ENCODE data around the gene C1orf53. TPM values are rescaled to one million over a fixed set of nuclear protein-coding genes. Genes with fewer than 3 reads are reported as not detected.
A peak's percentile ranks its signal among the peaks of the same experiment; 100 is the strongest.

C1orf53 gene
- total and polyA plus RNA-seq, 8 donors = 1.5 to 8.9 (median 3.1) TPM

GRCh38 chr1:197915260-197915861, 12.9 kb downstream of the C1orf53 start:
- TF ChIP-seq, protein P1, sequence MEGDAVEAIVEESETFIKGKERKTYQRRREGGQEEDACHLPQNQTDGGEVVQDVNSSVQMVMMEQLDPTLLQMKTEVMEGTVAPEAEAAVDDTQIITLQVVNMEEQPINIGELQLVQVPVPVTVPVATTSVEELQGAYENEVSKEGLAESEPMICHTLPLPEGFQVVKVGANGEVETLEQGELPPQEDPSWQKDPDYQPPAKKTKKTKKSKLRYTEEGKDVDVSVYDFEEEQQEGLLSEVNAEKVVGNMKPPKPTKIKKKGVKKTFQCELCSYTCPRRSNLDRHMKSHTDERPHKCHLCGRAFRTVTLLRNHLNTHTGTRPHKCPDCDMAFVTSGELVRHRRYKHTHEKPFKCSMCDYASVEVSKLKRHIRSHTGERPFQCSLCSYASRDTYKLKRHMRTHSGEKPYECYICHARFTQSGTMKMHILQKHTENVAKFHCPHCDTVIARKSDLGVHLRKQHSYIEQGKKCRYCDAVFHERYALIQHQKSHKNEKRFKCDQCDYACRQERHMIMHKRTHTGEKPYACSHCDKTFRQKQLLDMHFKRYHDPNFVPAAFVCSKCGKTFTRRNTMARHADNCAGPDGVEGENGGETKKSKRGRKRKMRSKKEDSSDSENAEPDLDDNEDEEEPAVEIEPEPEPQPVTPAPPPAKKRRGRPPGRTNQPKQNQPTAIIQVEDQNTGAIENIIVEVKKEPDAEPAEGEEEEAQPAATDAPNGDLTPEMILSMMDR (IDR thresholded peaks at IDR 0.05) = no peak
- no peaks in the 10 kb centered on the region for H3K36me3 ChIP-seq
- peaks cover 32 to 91% of the 10 kb centered on the region in 2 donors for H3K4me1 ChIP-seq
- intact Hi-C loops (cut with DNase I) = no loop called here
- H3K27me3 ChIP-seq = peaks cover 100% of the 10 kb centered on the region in 2 donors
- H3K4me3 ChIP-seq = no peak overlapping the region
- no peaks in the 10 kb centered on the region for H3K9me3 ChIP-seq
- DNase-seq = no peak
- no peak overlapping the region for H3K27ac ChIP-seq
- ATAC-seq = no peak

DNA sequence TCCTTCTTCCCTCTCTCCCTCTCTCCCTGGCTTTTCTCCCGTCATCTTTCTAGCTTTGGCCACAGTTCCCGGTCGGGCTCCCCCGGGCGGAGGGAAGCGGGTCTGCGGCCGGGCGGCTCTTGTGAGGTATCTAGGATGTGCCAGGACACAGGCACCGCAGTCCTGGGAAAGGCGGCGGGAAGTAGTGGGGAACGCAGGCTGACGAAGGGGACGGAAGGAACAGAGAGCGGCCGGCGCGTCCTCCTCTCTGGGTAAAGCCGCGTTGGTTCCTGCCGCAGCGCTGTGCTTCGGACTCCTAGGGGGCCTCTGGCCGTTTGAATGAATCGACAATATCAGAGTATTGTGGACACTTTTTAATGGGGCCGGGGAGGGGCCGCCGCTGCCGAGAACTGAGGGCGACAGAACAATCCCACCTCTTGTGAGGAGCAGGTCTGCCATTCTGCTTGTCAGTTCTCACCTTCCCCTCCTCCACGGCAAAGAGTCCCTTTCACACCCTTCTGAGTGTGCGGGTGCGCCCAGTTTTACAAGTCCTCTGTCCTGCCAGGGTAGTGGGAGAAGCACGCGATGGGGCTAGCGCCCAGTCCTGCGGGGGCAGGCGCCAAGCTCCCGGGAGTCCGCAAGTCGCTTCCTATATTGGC, 13.6 kb downstream of the C1orf53 start:
- ATAC-seq (peak; percentile 39), DNase-seq (peak in 2 of 4 donors; percentile 57 to 81)
- no peaks in the 10 kb centered on the region for H3K9me3 ChIP-seq

GRCh38 chr1:197916500-197916983, 14.1 kb downstream of the C1orf53 start:
- Histone ChIP-seq H3K27ac (no peak overlapping the region), H3K4me1 (peaks cover 23 to 82% of the 10 kb centered on the region in 2 donors), H3K27me3 (peaks cover 100% of the 10 kb centered on the region in 2 donors), H3K4me3 (no peak overlapping the region), H3K9me3 (no peaks in the 10 kb centered on the region), H3K36me3 (no peaks in the 10 kb centered on the region)
- TF ChIP-seq, protein P1 (IDR thresholded peaks at IDR 0.05) = no peak
- ATAC-seq = no peak
- no peak for DNase-seq
- intact Hi-C loops (cut with DNase I) = no loop called here

More for the DNA sequence above, 13.6 kb downstream of the C1orf53 start:
- TF ChIP-seq, protein P1 (IDR thresholded peaks at IDR 0.05) = peak in 1 of 2 donors; percentile 27
- H3K27ac ChIP-seq = no peak overlapping the region
- H3K36me3 ChIP-seq = no peaks in the 10 kb centered on the region
- peaks cover 29 to 88% of the 10 kb centered on the region in 2 donors for H3K4me1 ChIP-seq
- intact Hi-C loops (cut with DNase I) = no loop called here
- peaks cover 100% of the 10 kb centered on the region in 2 donors for H3K27me3 ChIP-seq
- H3K4me3 ChIP-seq = peak overlapping the region in 1 of 2 donors; percentile 2

DNA sequence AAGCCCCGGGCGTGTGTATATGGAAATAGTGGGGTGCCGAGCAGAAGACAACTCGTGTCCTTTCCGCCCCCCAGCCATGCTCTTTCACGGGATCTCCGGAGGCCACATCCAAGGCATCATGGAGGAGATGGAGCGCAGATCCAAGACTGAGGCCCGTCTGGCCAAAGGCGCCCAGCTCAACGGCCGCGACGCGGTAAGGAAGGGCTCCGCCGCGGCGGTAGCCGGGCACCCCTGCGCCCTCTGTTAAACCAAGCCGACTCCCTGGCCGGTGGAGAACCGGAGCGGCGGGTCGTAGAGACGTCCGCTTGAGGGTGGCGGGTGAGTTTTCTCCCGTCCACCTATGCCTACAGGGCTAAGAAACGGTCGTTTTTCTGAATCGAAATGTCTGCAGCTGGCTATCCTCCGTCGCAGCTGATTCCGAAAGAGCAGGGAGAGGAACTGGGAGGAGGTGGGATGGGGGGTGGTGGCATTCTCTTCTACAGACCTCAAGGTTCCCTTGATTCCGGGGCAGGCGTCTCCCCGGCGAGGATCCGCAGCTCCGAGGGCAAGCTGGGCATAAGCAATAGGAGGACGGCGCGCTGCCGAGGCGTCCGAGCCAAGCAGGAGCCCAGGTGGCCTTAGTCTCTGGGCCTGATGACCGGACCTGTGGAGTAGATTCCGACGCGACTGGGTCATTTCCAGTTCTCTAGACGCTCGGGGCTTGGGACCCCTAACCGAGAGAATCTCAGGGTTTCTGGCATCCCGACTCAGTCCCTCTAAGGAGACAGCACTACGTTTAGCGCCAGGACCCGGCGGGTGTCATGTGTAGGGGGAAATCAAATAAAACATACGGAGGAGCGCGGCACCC, 15.6 kb downstream of the C1orf53 start:
- peaks cover 98 to 100% of the 10 kb centered on the region in 2 donors for H3K27me3 ChIP-seq
- TF ChIP-seq, protein P1 (IDR thresholded peaks at IDR 0.05) = no peak
- H3K36me3 ChIP-seq = no peaks in the 10 kb centered on the region
- DNase-seq (peak in 1 of 4 donors; percentile 83), ATAC-seq (peak; percentile 45)
- intact Hi-C loops (cut with DNase I) = no loop called here
- peaks cover 22 to 67% of the 10 kb centered on the region in 2 donors for H3K4me1 ChIP-seq
- H3K27ac ChIP-seq = no peak overlapping the region
- no peaks in the 10 kb centered on the region for H3K9me3 ChIP-seq
- H3K4me3 ChIP-seq = peak overlapping the region in 1 of 2 donors; percentile 28

All from left lung (tissue), 10 donors.